ENCODE measurements around the gene PITRM1. TPM values are rescaled to one million over a fixed set of nuclear protein-coding genes. Genes with fewer than 3 reads are reported as not detected.

The PITRM1 gene
- total and polyA plus RNA-seq, 12 donors = 61.8 to 107 (median 82.5) TPM

- DNase-seq (no peak), ATAC-seq (no peak)
- Histone ChIP-seq H3K9me3 (no peaks in the 10 kb centered on the region), H3K36me3 (no peaks in the 10 kb centered on the region), H3K27me3 (peaks cover 0 to 7% (median 0%) of the 10 kb centered on the region in 7 donors), H3K4me3 (no peak overlapping the region), H3K27ac (no peak overlapping the region), H3K4me1 (no peaks in the 10 kb centered on the region)
- WGBS, 2 donors = 91% methylated on average over 6 of the region's 6 CpGs
- intact Hi-C loops (cut with DNase I) = no loop called here
- no peak for TF ChIP-seq CTCF (IDR thresholded peaks at IDR 0.05)
Observed at GRCh38 chr10:3185386-3185785, 12.8 kb upstream of the PITRM1 start.

- Histone ChIP-seq H3K4me3 (no peak overlapping the region), H3K4me1 (no peaks in the 10 kb centered on the region), H3K27ac (no peak overlapping the region), H3K27me3 (peaks cover 0 to 7% (median 0%) of the 10 kb centered on the region in 7 donors), H3K9me3 (no peaks in the 10 kb centered on the region), H3K36me3 (no peaks in the 10 kb centered on the region)
- intact Hi-C loops (cut with DNase I) = no loop called here
- no peak for ATAC-seq
- no peak for TF ChIP-seq CTCF (IDR thresholded peaks at IDR 0.05)
- DNase-seq = no peak
- WGBS, 2 donors = 90 to 92% methylated on average over 6 of the region's 6 CpGs
Observed at GRCh38 chr10:3180355-3181025, 7.9 kb upstream of the PITRM1 start.

GRCh38 chr10:3179174-3179573 lies 6.6 kb upstream of the PITRM1 start:
- WGBS, 2 donors = 86 to 90% methylated on average over 5 of the region's 5 CpGs
- no peak overlapping the region for H3K27ac ChIP-seq
- no peaks in the 10 kb centered on the region for H3K4me1 ChIP-seq
- peaks cover 0 to 6% (median 0%) of the 10 kb centered on the region in 7 donors for H3K27me3 ChIP-seq
- DNase-seq (no peak), ATAC-seq (no peak)
- no peak for TF ChIP-seq CTCF (IDR thresholded peaks at IDR 0.05)
- intact Hi-C loops (cut with DNase I) = no loop called here
- no peak overlapping the region for H3K4me3 ChIP-seq
- H3K9me3 ChIP-seq = no peaks in the 10 kb centered on the region
- no peaks in the 10 kb centered on the region for H3K36me3 ChIP-seq

GRCh38 chr10:3178042-3178441 lies 5.5 kb upstream of the PITRM1 start:
- Histone ChIP-seq H3K4me1 (peaks cover 0 to 7% (median 0%) of the 10 kb centered on the region in 9 donors), H3K9me3 (no peaks in the 10 kb centered on the region), H3K27me3 (peaks cover 0 to 4% (median 0%) of the 10 kb centered on the region in 7 donors), H3K4me3 (no peak overlapping the region), H3K36me3 (no peaks in the 10 kb centered on the region), H3K27ac (no peak overlapping the region)
- TF ChIP-seq CTCF (IDR thresholded peaks at IDR 0.05) = no peak
- ATAC-seq (no peak), DNase-seq (no peak)
- WGBS, 2 donors = 93 to 96% methylated on average over 5 of the region's 5 CpGs
- intact Hi-C loops (cut with DNase I) = no loop called here

Measured in heart right ventricle (tissue), 16 donors.